Endothelial cell of umbilical vein (primary cell): ENCODE data around the gene TEN1. TPM values are rescaled to one million over a fixed set of nuclear protein-coding genes. Genes with fewer than 3 reads are reported as not detected.

Experiments
- BruUV-seq: library from RNA; stranded (reverse); fragments of 400-500 nt; replicated peaks from 2 replicates; lab custom pipeline; 2021; lab: Mats Ljungman, UMichigan
- CTCF ChIA-PET: fragments of 300-600, 350-600 bp; sonication (Branson Sonifier 250); formaldehyde crosslinking; loops from one replicate; lab custom pipeline; 2021; ENCODE audit warnings: antibody characterized with exemption, inconsistent platforms; lab: Charles Lee
- POLR2A ChIA-PET: fragments of 300-600, 350-600 bp; sonication (Branson Sonifier 250); formaldehyde crosslinking; loops from one replicate; lab custom pipeline; 2021; ENCODE audit warnings: antibody characterized with exemption, inconsistent platforms; lab: Charles Lee
- DNase-seq: peaks from one replicate; pipeline ENCODE4 v3.0.0-alpha.2; 2011; ENCODE audit warnings: low read depth, low spot score
- FAIRE-seq: peaks from 2 replicates; lab custom pipeline; 2011; peaks lifted over from hg19 to GRCh38; lab: Jason Lieb, UNC
- H2AFZ ChIP-seq: 2 replicates; pipeline ENCODE4 v1.6.0; 2012; ENCODE audit warnings: low read depth, low read length, control low read depth, inconsistent platforms
- H3K27ac ChIP-seq: 2 replicates; pipeline ENCODE4 v1.5.1; 2011; ENCODE audit warnings: low read depth, mild to moderate bottlenecking, control low read depth, low read length, moderate library complexity; ENCODE audit not compliant: insufficient read depth
- H3K27me3 ChIP-seq, 2 experiments: 2 replicates each; pipeline versions ENCODE4 v1.6.0 to v1.6.1; 2011; ENCODE audit warnings: low read length in 2 of 2, mixed read lengths in 1 of 2; ENCODE audit not compliant: control insufficient read depth in 2 of 2, insufficient read depth in 2 of 2
- H3K36me3 ChIP-seq, 2 experiments: 2 replicates in 1 of 2; 3 replicates in 1 of 2; pipeline ENCODE4 v1.5.1; 2011; ENCODE audit warnings: low read length in 2 of 2, mild to moderate bottlenecking in 1 of 2, moderate library complexity in 1 of 2; ENCODE audit not compliant: control insufficient read depth in 2 of 2, insufficient read depth in 2 of 2; ENCODE audit errors: extremely low read depth in 1 of 2
- H3K4me1 ChIP-seq: 3 replicates; pipeline ENCODE4 v1.5.1; 2011; ENCODE audit warnings: mild to moderate bottlenecking, low read length; ENCODE audit not compliant: control insufficient read depth, insufficient read depth; ENCODE audit errors: extremely low read depth
- H3K4me2 ChIP-seq: 2 replicates; pipeline ENCODE4 v1.6.1; 2011; ENCODE audit warnings: low read length, control low read depth, mixed read lengths; ENCODE audit not compliant: insufficient read depth
- H3K4me3 ChIP-seq, 3 experiments: fragments of 200-600 bp in 1 of 3; sonication (generic), shearing (Covaris generic) in 1 of 3; replicated peaks in 1 of 3; 2 replicates each; pipeline ENCODE4 v1.5.1; 2011 to 2016; ENCODE audit warnings: control low read depth in 3 of 3, low read length in 3 of 3, mild to moderate bottlenecking in 2 of 3, inconsistent platforms in 1 of 3, low read depth in 1 of 3, moderate library complexity in 1 of 3; ENCODE audit not compliant: insufficient read depth in 1 of 3
- H3K79me2 ChIP-seq: 2 replicates; pipeline ENCODE4 v1.6.0; 2012; ENCODE audit warnings: low read length, inconsistent platforms; ENCODE audit not compliant: control insufficient read depth, insufficient read depth
- H3K9ac ChIP-seq: replicated peaks from 2 replicates; pipeline ENCODE3; 2011; ENCODE audit warnings: low read length, control low read depth; ENCODE audit not compliant: insufficient read depth; ENCODE audit errors: extremely low read depth
- H3K9me1 ChIP-seq: replicated peaks from 3 replicates; pipeline ENCODE4 v1.6.0; 2011; ENCODE audit warnings: mild to moderate bottlenecking, low read length; ENCODE audit not compliant: control insufficient read depth, insufficient read depth; ENCODE audit errors: extremely low read depth
- H3K9me3 ChIP-seq: replicated peaks from 2 replicates; pipeline ENCODE4 v1.5.1; 2012; ENCODE audit warnings: low read length, inconsistent platforms; ENCODE audit not compliant: control insufficient read depth, insufficient read depth
- H4K20me1 ChIP-seq: replicated peaks from 2 replicates; pipeline ENCODE3; 2011; ENCODE audit warnings: mild to moderate bottlenecking, low read length; ENCODE audit not compliant: control insufficient read depth, insufficient read depth; ENCODE audit errors: extremely low read depth
- CTCF ChIP-seq, 2 donors: IDR thresholded peaks; 1 replicate in 1 of 2; 2 replicates in 1 of 2; pipeline ENCODE4 v1.5.1; 2011; ENCODE audit warnings: low read length in 2 of 2, mild to moderate bottlenecking in 2 of 2, moderate library complexity in 2 of 2, control low read depth in 1 of 2, inconsistent platforms in 1 of 2, low read depth in 1 of 2; ENCODE audit not compliant: insufficient read depth in 1 of 2; ENCODE audit errors: extremely low read depth in 1 of 2
- EZH2 ChIP-seq: IDR thresholded peaks from 2 replicates; pipeline ENCODE4 v1.6.1; 2012; ENCODE audit warnings: borderline replicate concordance, low read depth, mild to moderate bottlenecking, moderate library complexity, low read length, inconsistent platforms; ENCODE audit not compliant: severe bottlenecking
- FOS ChIP-seq: IDR thresholded peaks from 2 replicates; pipeline ENCODE4 v1.6.1; 2011; ENCODE audit warnings: mild to moderate bottlenecking, low read length, moderate library complexity, borderline replicate concordance; ENCODE audit not compliant: insufficient read depth
- GATA2 ChIP-seq: IDR thresholded peaks from 2 replicates; pipeline ENCODE4 v1.7.0; 2011; ENCODE audit warnings: low read depth, mild to moderate bottlenecking, moderate library complexity, mixed read lengths, low read length; ENCODE audit not compliant: insufficient read length, insufficient read depth
- JUN ChIP-seq: IDR thresholded peaks from 2 replicates; pipeline ENCODE4 v1.6.1; 2011; ENCODE audit warnings: borderline replicate concordance, low read depth; ENCODE audit not compliant: insufficient read length, insufficient read depth
- MAX ChIP-seq: IDR thresholded peaks from 2 replicates; pipeline ENCODE4 v1.6.1; 2011; ENCODE audit not compliant: insufficient read depth, insufficient read length
- MYC ChIP-seq: IDR thresholded peaks from one replicate; pipeline ENCODE4 v1.6.1; 2011; ENCODE audit warnings: mild to moderate bottlenecking, low read depth, low read length
- POLR2A ChIP-seq: IDR thresholded peaks from 2 replicates; pipeline ENCODE4 v1.6.1; 2012; ENCODE audit warnings: low read depth, mild to moderate bottlenecking, control low read depth, low read length
- POLR2AphosphoS5 ChIP-seq: IDR thresholded peaks from 2 replicates; pipeline ENCODE4 v1.6.1; 2012; ENCODE audit warnings: low read depth, mild to moderate bottlenecking, control low read depth, low read length, moderate library complexity; ENCODE audit not compliant: insufficient read depth
- dilution Hi-C: fragments of 300-500 bp; cut with MboI; formaldehyde crosslinking; loops from one replicate; pipeline ENCODE4 v1.15.0; 2019; ENCODE audit warnings: low sequenced_read_pairs; ENCODE audit not compliant: extremely low pct_ligation_motif_present
- intact Hi-C: fragments of 100-400 bp; cut with micrococcal nuclease; formaldehyde crosslinking; loops from one replicate; pipeline ENCODE4 v1.10.0; 2022
- polyA plus RNA-seq, 4 experiments: library from polyadenylated mRNA; depleted of rRNA in 3 of 4; stranded (reverse) in 3 of 4; unstranded in 1 of 4; fragments of >200 nt; gene quantifications; 2 replicates each; pipeline versions ENCODE4 v1.2.1 to v1.2.3, GENCODE V29; 2011 to 2012; ENCODE audit warnings: missing spikeins in 1 of 4
- total RNA-seq: library from RNA; stranded (reverse); gene quantifications from 2 replicates; pipeline ENCODE4 v1.2.3, GENCODE V29; 2021

The TEN1 gene
- total and polyA plus RNA-seq, 2 donors (not counting 3 experiments of a cell fraction or from before 2014, with no cell fraction given) = 18.8 to 29.0 TPM

GRCh38 chr17:75987041-75987440 lies 8.0 kb downstream of the TEN1 start:
- Histone ChIP-seq H3K27ac (no peak overlapping the region), H3K36me3 (no peaks in the 10 kb centered on the region), H3K4me2 (no peak overlapping the region), H3K9me3 (no peaks in the 10 kb centered on the region), H3K4me1 (no peaks in the 10 kb centered on the region), H2AFZ (no peak overlapping the region), H3K27me3 (no peaks in the 10 kb centered on the region), H3K9me1 (no peaks in the 10 kb centered on the region), H4K20me1 (no peaks in the 10 kb centered on the region), H3K9ac (no peak overlapping the region), H3K4me3 (no peak overlapping the region), H3K79me2 (no peaks in the 10 kb centered on the region)
- dilution Hi-C loops = no loop called here
- POLR2A ChIA-PET = no interaction called here
- CTCF ChIA-PET = no interaction called here
- TF ChIP-seq MAX (no peak), CTCF (IDR thresholded peaks at IDR 0.05; ENCODE audit: extremely low read depth in 1 of 2, insufficient read depth in 1 of 2, low read depth in 1 of 2, low read length in 2 of 2) (no peak), POLR2A (no peak), GATA2 (no peak), POLR2AphosphoS5 (no peak), JUN (no peak), MYC (no peak), FOS (no peak), EZH2 (no peak)
- intact Hi-C loops = no loop called here
- no TSS peak for BruUV-seq
- DNase-seq = no peak
- FAIRE-seq = no peak
